GM21529 (cell line): ENCODE results near the gene CCDC117.
"Not testable (repeated sequence)": the region's sequence is repeated elsewhere in the genome, so short reads cannot be mapped to it uniquely, and the experiment has no call there.

Source experiments
- ATAC-seq: cut with Tn5 transposase; IDR thresholded peaks from one replicate; pipeline ENCODE4 v1.9.1; 2021; ENCODE audit not compliant: unreplicated experiment

Gene CCDC117

GRCh38 chr22:28772633-28773460 lies at the start of gene CCDC117:
TSS of gene CCDC117 (plus strand) at chr22:28772695. CDS start at chr22:28772850, 155 bp downstream.
- peak; percentile 86 for ATAC-seq

DNA sequence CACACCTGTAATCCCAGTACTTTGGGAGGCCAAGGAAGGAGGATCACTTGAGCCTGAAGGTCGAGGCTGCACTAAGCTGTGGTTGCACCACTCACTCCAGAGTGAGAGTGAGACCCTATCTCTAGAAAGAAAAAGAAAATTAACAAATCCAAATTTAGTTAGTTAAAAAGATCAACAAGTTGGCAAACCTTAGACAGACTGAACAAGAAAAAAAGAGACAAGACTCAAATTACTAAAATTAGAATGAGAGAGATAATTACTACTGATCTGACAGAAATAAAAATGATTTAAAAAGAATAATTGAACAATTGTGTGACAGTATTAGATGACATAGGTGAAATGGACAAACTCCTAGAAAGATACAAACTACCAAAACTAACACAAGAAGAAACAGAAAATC lies 44.5 kb upstream of the CCDC117 start:
- ATAC-seq = no peak

- no peak for ATAC-seq
Observed at GRCh38 chr22:28728621-28729313, 43.7 kb upstream of the CCDC117 start.

DNA sequence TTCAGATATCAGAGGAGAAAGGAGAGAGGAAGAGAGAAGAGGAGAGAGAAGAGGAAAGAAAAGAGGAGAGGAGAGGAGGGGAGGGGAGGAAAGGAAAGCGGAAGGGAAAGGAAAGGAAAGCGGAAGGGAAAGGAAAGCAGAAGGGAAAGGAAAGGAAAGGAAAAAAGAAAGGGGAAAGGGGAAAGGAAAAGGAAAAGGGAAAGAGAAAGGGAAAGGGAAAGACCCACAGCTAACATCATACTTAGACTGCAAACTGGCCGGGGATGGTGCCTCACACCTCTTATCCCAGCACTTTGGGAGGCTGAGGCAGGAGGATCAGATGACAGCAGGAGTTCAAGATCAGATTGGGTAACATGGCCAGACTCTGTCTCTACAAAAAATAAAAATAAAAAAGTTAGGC lies 42.3 kb upstream of the CCDC117 start:
- no peak for ATAC-seq

DNA sequence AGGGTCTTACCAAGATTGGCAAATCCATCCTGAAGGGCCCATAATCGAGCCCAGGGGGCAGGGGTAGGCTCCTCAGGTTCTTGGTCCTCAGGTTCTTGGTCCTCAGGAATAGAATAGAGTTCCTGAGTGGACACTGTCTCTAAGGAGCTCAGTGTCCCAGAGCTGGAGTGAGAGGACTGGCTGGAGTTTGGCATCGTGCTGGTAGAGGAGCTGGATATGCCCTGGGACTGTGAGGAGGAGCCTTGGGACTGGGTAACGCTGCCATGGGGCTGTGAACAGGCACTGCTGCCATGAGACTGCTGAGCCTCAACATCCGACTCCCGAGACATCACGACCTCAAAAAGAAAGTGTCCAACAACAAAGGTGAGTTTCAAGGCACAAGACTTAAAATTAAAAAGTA lies 38.1 kb upstream of the CCDC117 start:
- no peak for ATAC-seq

DNA sequence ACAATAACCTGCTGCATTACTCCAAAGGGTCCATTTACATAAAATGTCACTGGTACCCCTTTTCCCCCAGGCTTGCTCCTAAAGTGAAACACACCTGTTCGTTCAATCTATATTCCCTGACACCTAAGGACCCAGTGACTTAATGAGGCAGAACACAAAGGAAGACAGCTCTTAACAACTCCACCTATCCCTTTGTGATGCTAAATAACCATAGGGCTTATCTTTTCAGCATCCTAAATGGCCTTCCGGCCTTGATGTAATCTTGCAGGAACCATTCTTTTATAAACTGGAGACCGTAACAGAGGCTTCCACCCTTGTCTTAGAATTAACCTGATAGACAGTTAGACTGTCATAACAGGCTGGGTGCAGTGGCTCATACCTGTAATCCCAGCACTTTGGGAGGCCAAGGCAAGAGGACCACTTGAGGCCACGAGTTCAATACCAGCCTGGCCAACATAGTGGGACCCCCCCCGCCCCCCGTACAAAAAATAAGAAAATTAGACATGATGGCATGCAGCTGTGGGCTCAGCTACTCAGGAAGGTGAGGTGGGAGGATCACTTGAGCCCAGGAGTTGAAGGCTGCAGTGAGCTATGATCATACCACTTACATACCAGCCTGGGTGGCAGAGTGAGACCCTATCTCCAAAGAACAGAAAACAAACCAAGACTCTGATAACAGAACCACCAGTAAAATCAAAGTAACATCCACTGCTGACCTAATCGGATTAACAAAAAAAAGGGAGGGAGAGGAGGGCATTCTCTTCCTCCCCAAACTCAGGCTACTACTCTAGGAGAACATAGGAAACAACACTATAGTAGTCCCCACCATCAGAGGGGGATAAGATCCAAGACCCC lies 36.0 kb upstream of the CCDC117 start:
- no peak for ATAC-seq

GRCh38 chr22:28737701-28738100 lies 34.8 kb upstream of the CCDC117 start:
- no peak for ATAC-seq

- ATAC-seq = not testable (repeated sequence)
Observed at GRCh38 chr22:28738876-28739275, 33.6 kb upstream of the CCDC117 start.

DNA sequence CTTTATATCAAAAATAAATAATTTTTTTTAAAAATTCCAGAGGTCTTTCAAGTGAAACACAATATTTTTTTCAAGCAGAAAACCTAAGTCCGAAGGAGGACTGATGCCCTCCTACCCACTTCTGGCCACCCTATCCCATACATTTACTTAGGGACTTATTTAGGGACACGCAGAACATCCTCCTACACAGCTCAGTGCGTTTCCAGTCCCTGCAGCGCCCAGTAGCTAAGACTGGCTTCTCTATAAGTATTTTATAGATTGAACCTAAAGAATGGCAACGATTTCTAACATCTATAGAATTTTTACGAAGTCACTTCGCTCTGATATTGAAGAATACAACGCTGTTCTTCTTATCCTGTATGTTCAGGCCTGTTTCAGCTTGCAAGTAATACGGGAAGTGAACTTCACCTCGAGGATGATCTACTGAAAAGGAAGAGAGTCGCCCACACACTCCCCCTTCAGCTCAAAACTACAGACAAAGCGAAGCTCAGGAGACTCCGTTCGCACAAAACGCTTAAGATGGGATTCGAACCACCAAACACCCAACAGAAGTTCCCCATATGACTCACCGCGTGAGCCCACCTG lies 31.2 kb upstream of the CCDC117 start:
- no peak for ATAC-seq

DNA sequence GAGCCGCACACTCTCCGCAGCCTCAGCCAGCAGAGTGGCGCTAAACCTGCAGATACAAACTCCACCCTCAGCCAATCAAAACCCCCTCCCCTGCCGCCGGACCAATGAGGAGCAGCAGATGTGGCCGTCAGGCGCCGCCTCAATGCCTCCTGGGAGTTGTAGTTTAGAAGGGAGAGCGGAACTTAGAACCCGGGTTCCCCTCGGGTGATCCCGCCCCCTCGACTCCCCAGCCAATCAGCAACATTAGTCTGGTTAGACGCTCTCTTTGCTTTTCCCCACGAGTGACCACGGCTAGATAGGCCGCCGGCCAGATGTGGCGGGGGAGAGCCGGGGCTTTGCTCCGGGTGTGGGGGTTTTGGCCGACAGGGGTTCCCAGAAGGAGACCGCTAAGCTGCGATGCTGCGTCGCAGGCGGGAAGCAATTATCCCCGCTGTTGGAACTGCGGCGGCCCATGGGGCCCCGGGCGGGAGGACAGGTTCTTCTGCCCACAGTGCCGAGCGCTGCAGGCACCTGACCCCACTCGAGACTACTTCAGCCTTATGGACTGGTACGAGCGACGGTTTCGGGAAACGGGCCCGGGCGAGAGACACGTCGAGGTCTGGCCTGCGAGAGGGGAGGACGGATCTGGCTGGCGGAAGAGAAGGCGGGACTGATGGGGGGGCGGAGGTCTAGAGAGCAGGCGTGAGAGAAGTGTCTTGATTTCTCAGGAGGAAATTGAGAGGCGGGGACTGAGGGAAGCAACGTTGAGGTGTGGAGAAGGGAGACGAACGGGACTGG lies 30.5 kb upstream of the CCDC117 start, which contains the start of the genes CHEK2 and HSCB:
Gene CHEK2, minus strand, starts transcription at position 36 of the 777 bp plus-strand sequence. CDS start 7,099 bp downstream, outside the sequence.
Gene HSCB, plus strand, starts transcription at position 255 of the 777 bp plus-strand sequence. Its CDS starts 57 bp downstream, at position 312.
- peak; percentile 90 for ATAC-seq

- no peak for ATAC-seq
Observed at GRCh38 chr22:28742562-28742962, 29.9 kb upstream of the CCDC117 start.

- no peak for ATAC-seq
Observed at GRCh38 chr22:28743852-28744251, 28.6 kb upstream of the CCDC117 start.

DNA sequence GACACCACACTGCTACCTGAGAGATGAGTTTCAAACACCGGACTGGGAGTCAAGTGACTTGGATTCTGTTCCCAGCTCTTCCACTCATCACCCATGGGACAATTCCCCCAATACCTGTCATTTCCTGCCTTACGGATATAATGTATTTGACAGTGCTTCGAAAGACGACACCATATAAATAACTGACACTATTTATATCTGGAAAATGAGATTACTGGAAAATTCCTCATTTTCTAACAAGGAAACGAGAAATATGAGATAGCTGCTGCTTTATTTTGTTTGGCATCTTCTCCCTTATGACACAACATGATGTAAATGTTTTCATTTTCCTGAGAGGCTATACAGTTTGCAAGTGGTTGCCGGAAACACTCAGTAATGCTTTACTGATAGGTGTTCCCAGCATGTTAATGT lies 22.0 kb upstream of the CCDC117 start:
- no peak for ATAC-seq

- not testable (repeated sequence) for ATAC-seq
Observed at GRCh38 chr22:28754512-28754911, 18.0 kb upstream of the CCDC117 start.

GRCh38 chr22:28759861-28760560 lies 12.5 kb upstream of the CCDC117 start:
- no peak for ATAC-seq

GRCh38 chr22:28761449-28761755 lies 11.1 kb upstream of the CCDC117 start:
- no peak for ATAC-seq

- ATAC-seq = not testable (repeated sequence)
Observed at GRCh38 chr22:28762000-28762399, 10.5 kb upstream of the CCDC117 start.

DNA sequence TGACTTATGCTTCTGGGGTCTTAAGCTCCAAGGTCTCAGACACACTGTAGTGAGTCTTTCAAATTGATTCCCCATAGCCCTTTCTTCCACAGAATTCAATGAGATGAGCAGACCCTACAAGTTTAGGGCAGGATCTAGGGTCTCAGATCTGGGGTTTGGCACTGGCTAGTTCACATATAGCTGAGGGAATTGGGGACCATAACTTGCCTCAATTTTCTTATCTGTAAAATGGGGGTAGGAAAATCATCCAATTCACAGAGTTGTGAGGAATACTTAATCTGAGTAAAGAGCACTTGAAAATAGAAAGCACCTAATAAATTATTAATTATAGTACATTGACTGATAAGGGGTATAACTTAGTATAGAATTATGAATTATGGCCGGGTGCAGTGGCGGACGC lies 5.9 kb upstream of the CCDC117 start:
- no peak for ATAC-seq

DNA sequence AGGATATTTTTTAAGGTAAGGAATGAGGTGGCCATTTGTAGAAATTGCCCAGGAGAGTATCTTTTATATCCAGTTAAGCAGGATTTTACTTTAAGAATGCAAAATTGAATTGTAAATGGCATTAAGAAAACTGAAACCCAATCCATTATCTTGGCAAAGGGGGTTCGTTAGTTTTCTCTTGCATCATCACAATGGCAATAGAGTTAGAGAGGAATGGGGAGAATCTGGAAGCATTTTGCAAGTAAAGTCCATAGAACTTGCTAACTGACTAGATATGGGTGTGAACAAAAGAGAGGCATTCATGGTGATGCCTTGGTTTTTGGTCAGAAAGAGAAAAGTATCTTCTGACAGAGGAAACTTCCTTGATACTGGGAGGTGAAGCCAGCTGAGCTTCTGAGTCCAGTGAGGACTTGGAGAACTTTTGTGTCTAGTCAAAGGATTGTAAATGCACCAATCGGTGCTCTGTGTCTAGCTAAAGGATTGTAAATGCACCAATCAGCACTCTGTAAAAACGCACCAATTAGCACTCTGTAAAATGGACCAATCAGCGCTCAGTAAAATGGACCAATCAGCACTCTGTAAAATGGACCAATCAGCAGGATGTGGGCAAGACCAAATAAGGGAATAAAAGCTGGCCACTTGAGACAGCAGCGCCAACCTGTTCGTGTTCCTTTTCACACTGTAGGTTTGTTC lies 3.6 kb upstream of the CCDC117 start:
- ATAC-seq = no peak
